Upper lobe of left lung (tissue), 6 donors: ENCODE measurements around the gene IZUMO2. TPM values are rescaled to one million over a fixed set of nuclear protein-coding genes. Genes with fewer than 3 reads are reported as not detected.
A peak's percentile ranks its signal among the peaks of the same experiment; 100 is the strongest.

Source experiments
- ATAC-seq, 2 donors: fragments of 200-7000 bp; cut with Tn5 transposase; one replicate each; pipeline ENCODE4 v1.9.1; 2022; ENCODE audit warnings: mild to moderate bottlenecking in 2 of 2, moderate library complexity in 2 of 2; ENCODE audit not compliant: low FRiP score in 2 of 2
- DNase-seq, 2 donors: peaks; one replicate each; pipeline ENCODE4 v3.0.0-alpha.2; 2019 to 2020
- H3K27ac ChIP-seq, 4 donors: fragments of 200-600 bp; sonication (generic); one replicate each; pipeline ENCODE4 v1.5.1; 2016 to 2019
- H3K27me3 ChIP-seq, 4 donors: fragments of 200-600 bp; sonication (generic); one replicate each; pipeline ENCODE4 v1.5.1; 2017 to 2019
- H3K36me3 ChIP-seq, 4 donors: fragments of 200-600 bp; sonication (generic); one replicate each; pipeline ENCODE4 v1.5.1; 2016 to 2019
- H3K4me1 ChIP-seq, 4 donors: fragments of 200-600 bp; sonication (generic); one replicate each; pipeline ENCODE4 v1.5.1; 2018 to 2019
- H3K4me3 ChIP-seq, 4 donors: fragments of 200-600 bp; sonication (generic); one replicate each; pipeline ENCODE4 v1.5.1; 2017 to 2019; ENCODE audit warnings: mild to moderate bottlenecking in 2 of 4, moderate library complexity in 1 of 4
- H3K9me3 ChIP-seq, 4 donors: fragments of 200-600 bp; sonication (generic); one replicate each; pipeline ENCODE4 v1.5.1; 2018 to 2019
- CTCF ChIP-seq, 6 experiments: fragments of 450-650 bp in 4 of 6; fragments of 200-600 bp in 2 of 6; sonication (generic) in 2 of 6; IDR thresholded peaks; one replicate each; pipeline ENCODE4 v1.5.1; 2016 to 2019; ENCODE audit warnings: antibody characterized with exemption in 6 of 6
- EP300 ChIP-seq, 4 donors: sonication (generic); formaldehyde crosslinking; IDR thresholded peaks; one replicate each; pipeline ENCODE4 v1.5.1; 2017; ENCODE audit warnings: antibody characterized with exemption in 4 of 4, control low read depth in 2 of 4
- POLR2A ChIP-seq, 4 donors: fragments of 450-650 bp; IDR thresholded peaks; one replicate each; pipeline ENCODE4 v1.5.1; 2016 to 2017; ENCODE audit warnings: antibody characterized with exemption in 4 of 4, mild to moderate bottlenecking in 2 of 4
- POLR2AphosphoS5 ChIP-seq, 2 donors: sonication (generic); formaldehyde crosslinking; IDR thresholded peaks; one replicate each; pipeline ENCODE4 v1.5.1; 2017; ENCODE audit warnings: antibody characterized with exemption in 2 of 2
- WGBS, 2 donors: methylation state at CpG; one replicate each; pipeline ENCODE4 v1.1.5; 2017 to 2018; 5-methylcytosine and 5-hydroxymethylcytosine counted together
- total RNA-seq, 6 donors: library from RNA; depleted of rRNA in 4 of 6; stranded (reverse); fragments of >200 nt in 4 of 6; gene quantifications; one replicate each; pipeline versions ENCODE4 v1.1.0 to v1.2.1, GENCODE V29; 2016 to 2021
- donor health status: DM: no; HTN: no; CAD: no; lungs with moderate emphysema.
- donor health status: DM: no; HTN: yes; CAD: no; lungs with severe emphysema.

IZUMO2 gene
- total RNA-seq, 6 donors from 2014 or later, result not detected

- no peaks in the 10 kb centered on the region for H3K4me1 ChIP-seq
- no peak overlapping the region for H3K27ac ChIP-seq
- WGBS, 2 donors, result 71 to 86% methylated on average over 8 of the region's 8 CpGs
- no peak overlapping the region for H3K4me3 ChIP-seq
- H3K36me3 ChIP-seq, result no peaks in the 10 kb centered on the region
- DNase-seq (no peak), ATAC-seq (no peak)
- no peak for TF ChIP-seq EP300 (IDR thresholded peaks at IDR 0.05)
- no peak for TF ChIP-seq POLR2A (IDR thresholded peaks at IDR 0.05)
- TF ChIP-seq CTCF (IDR thresholded peaks at IDR 0.05), result no peak
- no peak for TF ChIP-seq POLR2AphosphoS5 (IDR thresholded peaks at IDR 0.05)
- H3K27me3 ChIP-seq, result no peaks in the 10 kb centered on the region
- no peaks in the 10 kb centered on the region for H3K9me3 ChIP-seq
These were observed 26.2 kb upstream of the IZUMO2 start for GRCh38 chr19:50189331-50189730.

GRCh38 chr19:50187937-50188336, 24.9 kb upstream of the IZUMO2 start:
- H3K4me1 ChIP-seq, result no peaks in the 10 kb centered on the region
- WGBS, 2 donors, result 70 to 81% methylated on average over 13 of the region's 13 CpGs
- H3K27ac ChIP-seq, result no peak overlapping the region
- H3K4me3 ChIP-seq, result no peak overlapping the region
- DNase-seq (no peak), ATAC-seq (peak in 1 of 2 donors; percentile 51)
- H3K27me3 ChIP-seq, result no peaks in the 10 kb centered on the region
- TF ChIP-seq EP300 (IDR thresholded peaks at IDR 0.05) (no peak), POLR2AphosphoS5 (IDR thresholded peaks at IDR 0.05) (no peak), POLR2A (IDR thresholded peaks at IDR 0.05) (no peak)
- H3K9me3 ChIP-seq, result no peaks in the 10 kb centered on the region
- H3K36me3 ChIP-seq, result no peaks in the 10 kb centered on the region

- Histone ChIP-seq H3K36me3 (no peaks in the 10 kb centered on the region), H3K27me3 (no peaks in the 10 kb centered on the region), H3K4me3 (no peak overlapping the region), H3K4me1 (no peaks in the 10 kb centered on the region), H3K9me3 (no peaks in the 10 kb centered on the region), H3K27ac (no peak overlapping the region)
- DNase-seq (no peak), ATAC-seq (no peak)
- 22 to 32% methylated on average over 1 of the region's 1 CpG for WGBS, 2 donors
- TF ChIP-seq POLR2A (IDR thresholded peaks at IDR 0.05) (no peak), POLR2AphosphoS5 (IDR thresholded peaks at IDR 0.05) (no peak), CTCF (IDR thresholded peaks at IDR 0.05) (no peak), EP300 (IDR thresholded peaks at IDR 0.05) (no peak)
These were observed 21.1 kb upstream of the IZUMO2 start for GRCh38 chr19:50184196-50184595.

- no peak for ATAC-seq
- no peaks in the 10 kb centered on the region for H3K9me3 ChIP-seq
- no peaks in the 10 kb centered on the region for H3K4me1 ChIP-seq
- H3K4me3 ChIP-seq, result no peak overlapping the region
- H3K36me3 ChIP-seq, result no peaks in the 10 kb centered on the region
- no peak for DNase-seq
- H3K27me3 ChIP-seq, result no peaks in the 10 kb centered on the region
- TF ChIP-seq CTCF (IDR thresholded peaks at IDR 0.05) (no peak), POLR2A (IDR thresholded peaks at IDR 0.05) (no peak), EP300 (IDR thresholded peaks at IDR 0.05) (no peak), POLR2AphosphoS5 (IDR thresholded peaks at IDR 0.05) (no peak)
- WGBS, 2 donors, result 75 to 79% methylated on average over 5 of the region's 5 CpGs
- no peak overlapping the region for H3K27ac ChIP-seq
These were observed 18.0 kb upstream of the IZUMO2 start for GRCh38 chr19:50181121-50181520.

GRCh38 chr19:50178859-50179537, 15.9 kb upstream of the IZUMO2 start:
- H3K27ac ChIP-seq, result no peak overlapping the region
- no peak overlapping the region for H3K4me3 ChIP-seq
- WGBS, 2 donors, result 59 to 73% methylated on average over 9 of the region's 9 CpGs
- H3K9me3 ChIP-seq, result no peaks in the 10 kb centered on the region
- ATAC-seq (no peak), DNase-seq (no peak)
- H3K4me1 ChIP-seq, result no peaks in the 10 kb centered on the region
- no peaks in the 10 kb centered on the region for H3K27me3 ChIP-seq
- TF ChIP-seq CTCF (IDR thresholded peaks at IDR 0.05) (no peak), POLR2A (IDR thresholded peaks at IDR 0.05) (no peak), POLR2AphosphoS5 (IDR thresholded peaks at IDR 0.05) (no peak), EP300 (IDR thresholded peaks at IDR 0.05) (no peak)
- H3K36me3 ChIP-seq, result no peaks in the 10 kb centered on the region
